GM19372 (cell line): ENCODE results near the gene ARAP3.
"Not testable (repeated sequence)": the region's sequence is repeated elsewhere in the genome, so short reads cannot be mapped to it uniquely, and the experiment has no call there.

ENCODE experiments used
- ATAC-seq: cut with Tn5 transposase; IDR thresholded peaks from one replicate; pipeline ENCODE4 v1.9.1; 2021; ENCODE audit warnings: mild to moderate bottlenecking, low read depth, moderate library complexity; ENCODE audit not compliant: unreplicated experiment

ARAP3 gene, protein sequence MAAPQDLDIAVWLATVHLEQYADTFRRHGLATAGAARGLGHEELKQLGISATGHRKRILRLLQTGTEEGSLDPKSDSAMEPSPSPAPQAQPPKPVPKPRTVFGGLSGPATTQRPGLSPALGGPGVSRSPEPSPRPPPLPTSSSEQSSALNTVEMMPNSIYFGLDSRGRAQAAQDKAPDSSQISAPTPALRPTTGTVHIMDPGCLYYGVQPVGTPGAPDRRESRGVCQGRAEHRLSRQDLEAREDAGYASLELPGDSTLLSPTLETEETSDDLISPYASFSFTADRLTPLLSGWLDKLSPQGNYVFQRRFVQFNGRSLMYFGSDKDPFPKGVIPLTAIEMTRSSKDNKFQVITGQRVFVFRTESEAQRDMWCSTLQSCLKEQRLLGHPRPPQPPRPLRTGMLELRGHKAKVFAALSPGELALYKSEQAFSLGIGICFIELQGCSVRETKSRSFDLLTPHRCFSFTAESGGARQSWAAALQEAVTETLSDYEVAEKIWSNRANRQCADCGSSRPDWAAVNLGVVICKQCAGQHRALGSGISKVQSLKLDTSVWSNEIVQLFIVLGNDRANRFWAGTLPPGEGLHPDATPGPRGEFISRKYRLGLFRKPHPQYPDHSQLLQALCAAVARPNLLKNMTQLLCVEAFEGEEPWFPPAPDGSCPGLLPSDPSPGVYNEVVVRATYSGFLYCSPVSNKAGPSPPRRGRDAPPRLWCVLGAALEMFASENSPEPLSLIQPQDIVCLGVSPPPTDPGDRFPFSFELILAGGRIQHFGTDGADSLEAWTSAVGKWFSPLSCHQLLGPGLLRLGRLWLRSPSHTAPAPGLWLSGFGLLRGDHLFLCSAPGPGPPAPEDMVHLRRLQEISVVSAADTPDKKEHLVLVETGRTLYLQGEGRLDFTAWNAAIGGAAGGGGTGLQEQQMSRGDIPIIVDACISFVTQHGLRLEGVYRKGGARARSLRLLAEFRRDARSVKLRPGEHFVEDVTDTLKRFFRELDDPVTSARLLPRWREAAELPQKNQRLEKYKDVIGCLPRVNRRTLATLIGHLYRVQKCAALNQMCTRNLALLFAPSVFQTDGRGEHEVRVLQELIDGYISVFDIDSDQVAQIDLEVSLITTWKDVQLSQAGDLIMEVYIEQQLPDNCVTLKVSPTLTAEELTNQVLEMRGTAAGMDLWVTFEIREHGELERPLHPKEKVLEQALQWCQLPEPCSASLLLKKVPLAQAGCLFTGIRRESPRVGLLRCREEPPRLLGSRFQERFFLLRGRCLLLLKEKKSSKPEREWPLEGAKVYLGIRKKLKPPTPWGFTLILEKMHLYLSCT (N-terminal part only)

DNA sequence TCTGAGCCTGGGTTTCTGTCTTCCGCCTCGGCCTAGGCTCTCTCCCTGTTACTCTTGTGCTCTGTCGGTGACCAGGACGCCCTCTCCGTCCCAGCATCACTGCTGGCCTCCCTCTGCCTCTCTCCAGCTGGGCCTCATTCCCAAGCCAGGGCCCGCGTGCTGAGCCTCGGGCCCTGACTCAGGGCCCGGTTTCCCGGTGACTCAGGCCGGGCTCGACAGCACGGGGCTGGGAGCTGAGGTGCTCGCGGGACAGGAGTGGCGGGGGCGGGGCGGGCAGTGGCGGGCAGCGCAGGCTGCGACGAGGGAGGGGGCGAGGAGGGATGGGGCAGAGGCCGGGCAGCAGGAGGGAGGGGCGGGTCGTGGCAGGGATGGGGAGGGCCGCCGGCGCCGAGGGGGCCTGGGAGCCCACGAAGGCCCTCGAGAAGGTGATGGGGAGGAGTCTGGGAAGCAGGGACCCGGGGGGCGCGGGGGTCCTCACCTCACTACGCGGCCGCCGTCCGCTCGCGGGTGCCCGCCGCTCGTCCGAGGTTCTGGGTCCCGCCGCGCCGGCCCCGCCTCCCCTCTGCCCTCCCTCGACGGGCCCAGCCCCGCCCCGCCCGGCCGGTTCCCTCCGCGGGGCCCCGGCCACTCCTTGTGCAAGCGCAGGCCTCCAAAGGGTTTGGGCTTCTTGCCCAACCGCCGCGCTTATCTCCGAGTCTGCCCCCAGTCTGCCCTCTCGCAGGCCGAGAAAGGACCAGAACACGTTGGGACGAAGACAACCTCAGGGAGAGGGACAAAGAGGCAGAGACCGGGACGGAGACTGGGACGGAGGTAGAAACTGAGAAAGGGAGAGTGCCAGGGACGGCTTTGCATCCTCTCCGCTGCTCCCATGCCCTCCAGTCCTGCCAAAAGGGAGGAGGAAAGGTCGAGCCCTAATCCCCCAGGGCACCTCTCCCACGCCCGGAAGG lies at the start of gene ARAP3:
TSS of gene ARAP3 (minus strand) at position 536 of the 947 bp plus-strand sequence. CDS start 1,744 bp downstream, outside the sequence.
- no peak for ATAC-seq

DNA sequence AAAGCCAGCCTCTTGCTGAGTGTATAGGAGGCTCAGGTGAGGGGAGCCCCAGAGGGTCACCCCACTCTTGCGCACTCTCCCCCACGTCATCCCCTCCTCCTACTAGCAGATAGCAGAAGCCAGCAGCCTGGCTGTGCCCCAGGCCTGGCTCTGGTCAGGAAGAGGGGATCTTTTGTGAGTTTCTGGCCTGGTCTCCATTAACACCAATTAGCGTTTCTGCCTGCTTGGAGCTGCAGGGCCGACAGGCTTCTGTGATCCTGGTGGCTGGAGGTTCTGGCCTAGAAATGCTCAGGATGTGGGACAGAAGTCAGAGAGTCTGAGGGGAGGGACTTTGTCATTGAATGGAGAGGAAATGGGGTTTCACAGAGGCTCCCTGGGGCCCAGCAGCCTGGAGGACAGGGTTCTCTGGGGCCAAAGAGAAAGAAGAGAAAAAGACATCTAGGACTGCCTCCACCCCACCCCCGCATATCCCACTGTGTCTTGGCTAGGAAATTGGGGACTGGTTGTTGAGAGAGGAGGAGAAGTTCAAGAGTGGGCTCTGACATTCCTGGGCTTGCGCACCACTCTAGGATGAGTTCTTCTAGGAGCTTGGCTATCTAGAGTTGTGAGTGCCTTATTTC lies 47.5 kb upstream of the ARAP3 start:
- ATAC-seq, result no peak

DNA sequence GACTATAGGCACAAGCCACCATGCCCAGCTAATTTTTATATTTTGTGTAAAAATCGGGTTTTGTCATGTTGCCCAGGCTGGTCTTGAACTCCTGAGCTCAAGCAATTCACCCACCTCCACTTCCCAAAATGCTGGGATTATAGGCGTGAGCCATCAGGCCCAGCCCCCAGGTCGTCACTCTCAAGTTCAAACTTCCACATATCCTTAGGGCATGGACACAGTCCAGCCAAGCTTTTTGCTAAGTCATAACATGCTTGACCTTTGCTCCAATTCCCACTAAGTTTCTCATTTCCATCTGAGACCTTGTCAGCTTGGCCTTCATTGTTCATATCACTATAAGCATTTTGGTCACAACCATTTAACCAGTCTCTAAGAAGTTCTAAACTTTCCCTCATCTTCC lies 43.9 kb upstream of the ARAP3 start:
- ATAC-seq, result no peak

DNA sequence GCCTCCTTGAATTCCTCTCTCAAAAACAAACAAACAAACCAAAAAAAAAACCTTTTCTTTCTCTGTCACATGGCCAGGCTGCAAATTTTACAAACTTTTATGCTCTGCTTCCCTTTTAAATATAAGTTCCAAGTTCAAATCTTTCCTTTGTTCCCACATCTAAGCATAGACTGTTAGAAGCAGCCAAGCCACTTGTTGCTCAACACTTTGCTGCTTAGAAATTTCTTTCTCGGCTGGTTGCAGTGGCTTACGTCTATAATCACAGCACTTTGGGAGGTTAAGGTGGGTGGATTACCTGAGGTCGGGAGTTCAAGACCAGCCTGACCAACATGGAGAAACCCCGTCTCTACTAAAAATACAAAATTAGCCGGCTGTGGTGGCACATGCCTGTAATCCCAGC lies 43.1 kb upstream of the ARAP3 start:
- not testable (repeated sequence) for ATAC-seq

DNA sequence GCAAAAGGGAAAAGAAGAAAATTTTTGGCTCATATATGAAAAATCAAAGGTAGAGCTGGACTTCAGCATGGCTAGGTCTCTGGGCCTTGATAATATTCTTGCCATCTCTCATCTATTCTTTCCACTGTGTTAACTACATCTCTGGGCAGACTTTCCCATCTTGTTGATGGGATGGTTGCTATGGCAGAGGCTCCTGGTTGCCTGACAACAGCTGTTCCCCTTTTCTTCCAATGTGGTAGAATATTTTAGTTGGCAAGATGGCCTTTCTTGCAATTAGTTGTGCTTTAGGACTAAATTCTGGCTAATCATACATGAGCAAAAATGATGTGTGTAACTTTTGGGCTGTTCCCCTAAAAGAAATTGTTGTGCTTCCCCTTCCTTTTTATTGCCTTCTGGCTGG lies 40.2 kb upstream of the ARAP3 start:
- ATAC-seq, result no peak

DNA sequence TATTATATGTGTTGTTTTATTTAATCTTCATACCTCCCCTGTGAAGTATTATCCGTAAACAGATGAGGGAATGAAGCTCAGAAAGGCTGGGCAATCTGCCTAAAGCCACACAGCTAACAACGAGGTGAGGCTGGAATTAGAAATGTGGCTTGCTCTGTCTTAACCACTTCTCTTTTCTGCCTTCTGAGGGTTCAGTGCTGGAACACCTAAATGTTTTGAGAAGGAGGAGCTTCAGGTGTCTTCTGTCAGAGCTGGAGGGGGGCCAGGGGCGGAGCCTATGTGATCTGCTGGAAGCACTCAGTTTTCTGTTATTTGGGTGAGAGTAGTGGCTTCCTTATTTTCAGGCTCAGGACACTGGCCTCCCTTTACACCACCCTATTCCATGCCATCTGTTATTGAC lies 35.0 kb upstream of the ARAP3 start:
- ATAC-seq, result no peak

DNA sequence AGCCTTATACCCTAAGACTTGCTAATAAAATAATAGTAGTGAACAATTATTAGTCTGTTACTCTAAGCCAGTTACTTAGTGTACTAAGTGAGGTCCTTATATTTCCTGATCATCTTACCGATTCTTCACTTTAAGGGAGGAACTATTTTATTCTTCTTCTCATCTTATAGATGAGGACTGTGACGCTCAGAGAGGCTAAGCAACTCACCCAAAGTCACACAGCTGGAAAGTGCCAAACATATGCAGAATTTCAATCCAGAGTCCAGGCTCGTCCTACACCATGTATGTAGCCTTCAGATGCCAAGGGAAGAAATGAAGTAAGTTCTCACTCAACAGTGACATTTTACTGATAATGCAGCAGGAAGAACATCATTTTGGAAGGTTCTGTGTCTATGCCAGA lies 34.4 kb upstream of the ARAP3 start:
- ATAC-seq, result no peak

DNA sequence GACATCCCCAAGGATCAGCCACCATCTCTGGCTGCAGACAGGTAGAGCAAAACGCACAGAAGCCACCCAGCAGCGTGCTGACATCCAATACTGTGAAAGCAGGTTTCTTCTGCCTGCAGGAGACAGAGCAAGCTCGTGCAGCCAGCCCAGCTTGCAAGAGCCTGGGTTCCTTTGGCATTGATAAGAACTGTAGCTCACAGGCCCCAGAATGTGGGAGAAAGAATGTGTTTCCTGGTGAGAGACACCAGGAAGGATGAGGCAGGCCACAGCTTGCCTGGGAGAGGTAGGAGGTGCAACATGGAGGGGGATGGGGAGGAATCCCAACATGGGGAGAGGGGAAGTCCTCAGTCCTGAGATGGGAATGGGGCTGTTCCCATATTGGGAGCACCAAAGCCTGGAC lies 34.0 kb upstream of the ARAP3 start:
- no peak for ATAC-seq

DNA sequence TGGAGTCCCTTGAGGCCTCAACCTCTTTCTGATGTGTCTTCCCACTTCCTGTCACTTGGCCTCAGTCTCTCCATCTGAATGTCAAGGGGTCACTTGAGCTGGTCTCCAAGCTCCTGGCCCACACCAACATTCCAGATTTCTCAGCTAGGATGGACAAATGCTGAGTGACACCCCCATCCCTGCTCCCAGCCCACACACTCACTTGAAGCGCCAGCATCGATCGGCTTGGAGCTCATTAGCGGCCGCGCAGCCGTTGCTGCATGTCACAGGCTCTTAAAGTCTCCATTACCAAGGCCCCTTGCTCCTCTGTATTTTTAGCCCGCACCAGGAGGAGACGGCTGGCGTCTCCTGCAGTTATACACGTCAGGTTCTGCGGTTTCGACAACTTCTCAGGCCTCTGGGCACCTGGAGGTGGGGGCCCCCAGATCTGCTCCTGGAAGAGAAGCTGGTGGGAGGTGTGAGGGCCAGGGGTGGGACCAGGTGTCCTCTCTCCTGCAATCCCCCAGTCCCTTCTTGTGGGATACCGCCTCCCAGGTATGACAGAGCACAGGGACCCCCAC lies 33.4 kb upstream of the ARAP3 start:
- ATAC-seq, result no peak

DNA sequence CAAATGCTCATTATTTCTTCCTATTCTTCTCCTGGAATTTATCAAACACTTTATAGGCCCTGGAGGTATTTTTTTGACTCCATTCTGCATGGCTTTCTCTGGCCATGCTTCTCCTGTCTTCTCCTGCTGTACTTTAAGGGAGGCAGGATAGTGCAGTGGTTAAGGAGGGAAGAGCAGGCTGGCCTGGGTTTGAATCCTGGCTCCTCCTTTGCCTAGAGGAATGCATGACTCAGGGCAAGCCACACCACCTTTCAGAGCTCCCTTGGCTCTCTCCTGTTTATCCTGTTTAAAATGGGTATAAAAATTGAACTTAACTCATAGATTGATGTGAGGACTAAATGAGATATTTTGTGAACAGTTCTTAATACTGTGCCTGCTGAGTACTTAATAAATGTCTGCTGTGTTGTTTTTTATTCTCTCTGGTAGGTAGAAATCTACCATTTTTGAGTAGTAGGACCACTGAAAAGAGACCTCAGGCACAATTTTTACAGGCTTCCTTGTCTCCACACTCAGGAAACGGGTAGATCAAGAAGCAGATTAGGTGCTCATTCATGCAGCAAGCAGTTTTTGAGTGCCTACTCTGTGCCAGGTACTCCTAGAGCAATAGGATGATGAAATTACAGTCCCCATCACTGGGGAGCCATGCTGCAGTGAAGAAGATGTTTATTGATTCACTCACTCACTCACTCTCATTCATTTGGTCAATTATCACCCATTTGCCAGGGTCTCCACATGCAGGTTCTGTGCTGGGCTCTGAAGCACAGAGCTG lies 32.7 kb upstream of the ARAP3 start:
- ATAC-seq, result no peak

DNA sequence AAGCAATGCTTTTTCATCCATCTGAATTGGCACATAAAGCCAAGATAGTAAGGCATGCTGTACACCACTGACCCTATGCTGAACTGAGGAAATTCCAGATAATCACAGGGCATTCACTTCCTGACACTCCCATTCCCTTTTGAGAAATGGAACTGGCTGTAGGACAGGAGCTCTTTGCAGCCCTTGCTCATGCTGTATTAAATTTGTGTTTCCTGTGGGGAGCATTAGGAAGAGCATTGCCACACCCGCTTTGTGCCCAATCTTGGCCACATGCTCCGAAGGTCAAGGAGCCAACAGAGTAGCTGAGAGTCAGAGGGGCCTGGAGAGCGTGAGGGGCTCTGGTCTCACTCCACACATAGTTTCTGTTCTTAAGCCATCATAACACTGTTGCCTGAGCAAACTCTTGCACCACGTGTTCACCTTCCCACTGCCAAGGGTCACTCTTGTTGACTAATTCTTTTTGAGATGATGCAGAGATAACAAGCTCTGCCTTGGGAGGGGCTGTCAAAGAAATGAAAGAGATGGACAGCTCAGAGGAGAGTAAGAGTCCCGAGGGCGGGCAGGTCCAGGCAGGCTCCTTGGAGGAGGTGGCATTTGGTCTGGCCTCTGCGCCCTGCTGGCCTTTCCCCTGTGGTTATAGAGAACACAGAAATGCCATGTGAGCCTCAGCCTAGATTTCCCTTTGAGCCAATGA lies 31.7 kb upstream of the ARAP3 start:
- ATAC-seq, result no peak

DNA sequence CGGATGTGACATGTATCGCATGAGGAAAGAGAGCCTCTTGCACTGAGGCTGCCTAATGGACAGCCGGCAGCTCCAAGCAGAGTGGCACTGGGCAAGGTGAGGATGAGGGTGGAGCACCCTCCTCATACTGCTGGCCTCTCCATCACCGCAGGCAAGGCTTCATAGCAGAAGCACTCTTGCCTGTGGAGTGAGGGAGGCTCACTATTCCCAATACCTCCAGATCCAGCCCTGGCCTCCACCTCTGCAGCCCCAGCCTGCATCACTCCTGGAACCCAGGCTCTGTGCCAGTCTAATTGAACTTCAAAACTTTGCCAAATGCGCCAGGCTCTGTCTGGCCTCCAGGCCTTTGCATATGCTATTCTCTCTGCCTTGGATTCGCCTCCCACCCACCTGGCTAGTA lies 29.7 kb upstream of the ARAP3 start:
- no peak for ATAC-seq

DNA sequence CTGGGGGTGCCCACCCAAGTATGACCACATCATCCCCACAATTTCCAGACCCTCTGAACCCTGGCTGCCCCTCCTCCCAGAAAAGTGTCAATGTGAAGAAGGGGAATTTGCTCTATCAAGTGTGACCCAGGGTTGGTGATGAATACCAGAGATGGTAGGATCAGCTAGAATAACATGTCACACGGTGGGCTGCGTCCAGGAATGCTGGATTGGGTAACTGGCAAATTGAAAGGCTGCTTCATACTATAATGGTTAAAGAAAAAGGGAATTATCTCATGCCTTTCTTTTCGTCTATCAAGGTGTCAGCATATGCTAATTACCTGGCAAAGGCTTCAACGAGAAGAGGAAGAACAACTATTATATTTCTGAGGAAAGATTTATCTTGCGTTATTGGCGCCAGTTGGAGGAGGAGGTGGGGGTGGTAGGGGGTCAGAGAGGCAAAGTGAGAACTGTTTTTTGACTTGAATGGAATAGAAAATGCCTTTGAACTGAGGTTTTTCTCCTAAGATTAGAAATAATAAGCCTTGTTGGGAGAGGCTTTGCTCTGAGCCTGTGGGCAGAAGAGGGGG lies 27.8 kb upstream of the ARAP3 start:
- no peak for ATAC-seq

DNA sequence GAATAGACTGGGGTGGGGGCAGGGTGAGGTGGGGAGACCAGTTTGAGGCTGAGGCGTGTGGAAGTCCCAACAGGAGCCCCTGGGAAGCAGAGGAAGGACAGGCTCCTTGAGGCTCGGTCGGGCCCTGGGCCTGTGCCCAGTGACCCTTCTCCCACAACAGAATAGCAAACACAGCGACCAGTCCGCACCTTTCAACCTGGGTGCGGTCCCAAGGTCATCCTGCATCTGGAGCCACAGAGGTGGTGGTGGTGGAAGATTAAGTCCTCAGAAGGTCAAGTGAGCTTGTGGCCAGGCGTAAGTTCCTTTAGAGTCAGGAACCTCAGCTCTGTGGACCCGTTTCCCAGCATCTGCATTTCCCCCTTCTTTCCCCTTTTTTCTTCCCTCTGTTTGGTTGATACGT lies 26.0 kb upstream of the ARAP3 start:
- no peak for ATAC-seq

DNA sequence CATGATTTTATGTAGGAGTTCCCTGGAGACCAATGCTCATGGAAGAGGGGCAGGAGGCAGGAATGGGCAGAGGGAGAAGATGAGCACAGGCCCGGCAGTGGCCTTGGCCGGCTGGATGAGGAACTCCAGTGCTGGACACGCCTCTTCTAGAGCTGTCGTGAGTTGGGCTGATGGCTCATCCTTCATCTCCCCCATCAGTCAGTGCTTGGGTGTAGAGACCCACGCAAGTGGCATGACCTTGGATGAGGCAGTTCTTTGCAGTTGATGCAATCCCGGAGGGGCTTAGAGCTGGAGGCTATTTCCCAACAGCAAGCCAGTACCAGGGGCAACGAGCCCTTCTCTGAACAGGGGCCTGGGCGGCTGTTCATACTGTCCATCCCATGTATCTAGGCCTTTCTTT lies 25.5 kb upstream of the ARAP3 start:
- no peak for ATAC-seq

DNA sequence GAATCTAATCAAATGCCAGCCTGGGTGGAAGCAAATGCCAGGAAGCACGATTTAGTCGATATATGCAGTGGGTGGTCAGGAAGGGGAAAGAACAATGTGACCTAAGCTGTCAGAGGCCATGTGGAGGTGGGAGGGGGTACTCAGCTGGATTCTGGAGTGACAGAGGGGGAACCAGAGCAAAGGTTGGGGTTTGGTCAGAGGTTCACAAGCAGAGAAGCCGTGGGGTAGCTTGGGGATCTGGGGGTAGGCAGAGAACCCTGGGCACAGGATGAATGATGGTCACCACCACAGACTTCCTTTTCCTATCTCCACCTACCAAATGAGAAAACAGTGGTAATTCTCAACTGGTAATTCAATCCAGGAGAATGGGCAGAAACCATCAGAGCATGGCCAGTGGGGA lies 24.1 kb upstream of the ARAP3 start:
- no peak for ATAC-seq

DNA sequence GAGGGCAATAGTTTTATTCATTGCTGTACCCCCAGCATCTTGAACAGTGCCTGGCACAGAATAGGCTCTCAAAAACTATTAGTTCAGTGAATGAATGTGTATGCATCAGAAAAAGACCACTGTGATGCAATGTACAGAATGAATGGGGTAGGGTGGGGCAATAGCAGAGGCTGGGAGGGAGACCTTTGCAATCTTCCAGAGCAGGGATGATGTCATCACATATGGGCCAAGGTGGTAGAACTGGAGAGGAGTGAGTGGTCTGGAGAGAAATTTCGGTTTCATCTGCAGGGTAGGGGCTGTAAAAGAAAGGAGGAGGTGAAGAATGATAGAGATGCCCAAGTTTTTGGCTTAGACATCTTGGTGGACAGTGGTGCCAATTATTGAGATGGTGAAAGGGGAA lies 23.4 kb upstream of the ARAP3 start:
- no peak for ATAC-seq
